HG03571 (cell line): ENCODE results near the gene LLPH.

Source experiments
- ATAC-seq: cut with Tn5 transposase; IDR thresholded peaks from one replicate; pipeline ENCODE4 v1.9.1; 2021; ENCODE audit not compliant: unreplicated experiment

The LLPH gene

GRCh38 chr12:66143868-66144267 is 13.3 kb upstream of the LLPH start:
- no peak for ATAC-seq

GRCh38 chr12:66142826-66143225 is 12.3 kb upstream of the LLPH start:
- no peak for ATAC-seq

GRCh38 chr12:66141299-66141698 is 10.7 kb upstream of the LLPH start:
- ATAC-seq, result no peak

GRCh38 chr12:66140731-66141130 is 10.2 kb upstream of the LLPH start:
- no peak for ATAC-seq

- ATAC-seq, result no peak
These were observed 8.8 kb upstream of the LLPH start for GRCh38 chr12:66139328-66139727.

GRCh38 chr12:66137937-66138336 is 7.4 kb upstream of the LLPH start:
- ATAC-seq, result no peak

GRCh38 chr12:66132408-66132807 is 1.9 kb upstream of the LLPH start:
- ATAC-seq, result no peak

- ATAC-seq, result no peak
These were observed 628 bp upstream of the LLPH start for GRCh38 chr12:66131067-66131688.

- ATAC-seq, result no peak
These were observed 650 bp downstream of the LLPH start for GRCh38 chr12:66129934-66130266.

- ATAC-seq, result no peak
These were observed 2.9 kb downstream of the LLPH start for GRCh38 chr12:66127650-66128049.

GRCh38 chr12:66120477-66120876 is 10.1 kb downstream of the LLPH start:
- ATAC-seq, result no peak

GRCh38 chr12:66119870-66120241 is 10.7 kb downstream of the LLPH start:
- peak; percentile 63 for ATAC-seq

GRCh38 chr12:66119229-66119869 is 11.2 kb downstream of the LLPH start:
- no peak for ATAC-seq

GRCh38 chr12:66118240-66118891 is 12.2 kb downstream of the LLPH start:
- no peak for ATAC-seq

- ATAC-seq, result no peak
These were observed 13.3 kb downstream of the LLPH start for GRCh38 chr12:66117242-66117641.

GRCh38 chr12:66115071-66115600 is 15.4 kb downstream of the LLPH start:
- no peak for ATAC-seq

GRCh38 chr12:66113471-66113870 is 17.1 kb downstream of the LLPH start:
- no peak for ATAC-seq

GRCh38 chr12:66111605-66112004 is 18.9 kb downstream of the LLPH start:
- no peak for ATAC-seq

GRCh38 chr12:66109056-66109455 is 21.5 kb downstream of the LLPH start:
- ATAC-seq, result no peak

GRCh38 chr12:66108386-66108785 is 22.2 kb downstream of the LLPH start:
- no peak for ATAC-seq

- ATAC-seq, result peak; percentile 98
These were observed 23.1 kb downstream of the LLPH start for GRCh38 chr12:66107451-66107915.
